Stimulated activated CD8-positive, alpha-beta memory T cell treated with anti-CD3 and anti-CD28 coated beads, Interleukin-12 subunit alpha, Interleukin-12 subunit beta, amount 100 ng/mL, for 4 hours (primary cell): Measurements from ENCODE around the gene CLIC1.

ENCODE experiments used
- DNase-seq: peaks from one replicate; pipeline ENCODE4 v3.0.0-alpha.2; 2020; ENCODE audit warnings: low read depth

The CLIC1 gene

GRCh38 chr6:31737991-31738979, 2.0 kb upstream of the CLIC1 start:
- peak; percentile 43 for DNase-seq

GRCh38 chr6:31737315-31737990, 1.1 kb upstream of the CLIC1 start:
- no peak for DNase-seq

- DNase-seq: no peak
These were observed 511 bp upstream of the CLIC1 start for GRCh38 chr6:31736768-31737314.

GRCh38 chr6:31734821-31735406, 1.4 kb downstream of the CLIC1 start:
- peak; percentile 45 for DNase-seq

GRCh38 chr6:31734247-31734820, 2.0 kb downstream of the CLIC1 start:
- no peak for DNase-seq

GRCh38 chr6:31733734-31734133, 2.6 kb downstream of the CLIC1 start:
- DNase-seq: no peak

GRCh38 chr6:31732029-31732428, 4.3 kb downstream of the CLIC1 start:
- no peak for DNase-seq

GRCh38 chr6:31730631-31731086, 5.7 kb downstream of the CLIC1 start:
- no peak for DNase-seq

- peak; percentile 53 for DNase-seq
These were observed 6.2 kb downstream of the CLIC1 start for GRCh38 chr6:31729979-31730630.

GRCh38 chr6:31729515-31729978, 6.8 kb downstream of the CLIC1 start:
- peak; percentile 65 for DNase-seq

- no peak for DNase-seq
These were observed 7.4 kb downstream of the CLIC1 start, which contains the start of gene DDAH2 for GRCh38 chr6:31728767-31729514. TSS of gene DDAH2 (minus strand) at chr6:31729299. CDS start at chr6:31729161, 138 bp downstream.

- DNase-seq: no peak
These were observed 8.3 kb downstream of the CLIC1 start for GRCh38 chr6:31727717-31728671.

- DNase-seq: no peak
These were observed 9.2 kb downstream of the CLIC1 start for GRCh38 chr6:31727034-31727716.

- DNase-seq: no peak
These were observed 10.6 kb downstream of the CLIC1 start for GRCh38 chr6:31725502-31726350.

- DNase-seq: no peak
These were observed 12.2 kb downstream of the CLIC1 start for GRCh38 chr6:31723980-31724691.

- no peak for DNase-seq
These were observed 12.9 kb downstream of the CLIC1 start, which contains the start of gene MPIG6B for GRCh38 chr6:31723245-31723979. TSS of gene MPIG6B (plus strand) at chr6:31723373. CDS start at chr6:31723384, 11 bp downstream.
